GM21381 (cell line): ENCODE results near the gene DLGAP4.

Source experiments
- ATAC-seq: cut with Tn5 transposase; IDR thresholded peaks from one replicate; pipeline ENCODE4 v1.9.1; 2021; ENCODE audit warnings: mild to moderate bottlenecking, moderate library complexity; ENCODE audit not compliant: unreplicated experiment

Gene DLGAP4

DNA sequence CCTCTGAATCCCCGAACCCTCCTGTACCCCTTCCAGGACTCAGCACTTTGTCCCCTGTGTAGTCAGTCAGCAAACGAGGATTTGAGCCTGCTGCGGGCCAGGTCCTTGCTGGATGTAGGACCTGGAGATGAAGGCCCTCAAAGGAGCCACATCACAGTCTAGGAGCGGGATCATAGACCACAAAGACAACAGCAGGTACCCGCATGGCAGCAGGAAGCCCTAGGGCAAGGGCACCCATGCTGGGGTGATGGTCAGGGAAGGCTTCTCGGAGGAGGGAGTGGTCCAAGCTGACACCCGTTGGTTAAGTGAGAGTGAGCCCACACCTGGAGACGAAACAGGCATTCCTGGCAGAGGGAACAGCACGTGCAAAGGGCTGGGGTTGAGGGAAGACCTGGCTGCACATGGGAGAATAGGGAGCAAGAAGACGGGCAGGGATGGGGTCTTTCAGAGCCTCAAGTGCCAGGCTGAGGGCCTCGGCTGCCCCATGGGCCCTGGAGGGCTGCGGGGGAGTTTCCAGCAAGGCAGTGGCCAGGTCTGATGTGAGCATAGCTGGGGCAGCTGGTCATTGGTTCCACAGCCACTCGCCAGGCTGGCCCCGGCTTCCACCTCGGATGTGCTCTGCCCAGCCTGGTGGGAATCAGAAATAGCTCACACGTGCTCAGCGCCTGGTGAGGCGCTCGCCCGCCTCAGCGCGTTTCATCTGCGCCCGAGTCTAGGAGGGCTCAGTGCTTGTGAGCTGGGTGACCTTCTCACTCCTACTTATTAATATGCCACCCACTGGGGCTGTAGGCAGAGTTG lies 15.0 kb downstream of the DLGAP4 start:
- no peak for ATAC-seq

DNA sequence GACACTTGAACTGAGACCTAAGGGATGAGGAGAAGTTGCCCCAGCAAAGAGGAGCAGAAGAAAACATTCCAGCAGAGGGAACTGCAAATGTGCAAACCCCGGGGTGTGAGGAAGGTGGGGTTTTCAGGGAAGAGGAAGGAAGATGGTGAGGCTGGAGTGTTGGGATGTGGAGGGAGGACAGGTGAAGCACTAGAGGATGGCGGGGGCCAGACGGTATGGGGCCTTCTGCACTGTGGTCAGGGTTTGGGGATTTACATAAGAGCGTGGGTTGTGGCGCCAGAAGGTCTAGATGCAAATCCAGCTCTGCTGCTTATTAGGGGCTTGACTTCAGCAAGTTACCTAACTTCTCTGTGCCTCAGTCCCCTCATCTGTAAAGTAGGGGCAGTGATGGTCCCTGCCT lies 16.0 kb downstream of the DLGAP4 start:
- ATAC-seq, result no peak

DNA sequence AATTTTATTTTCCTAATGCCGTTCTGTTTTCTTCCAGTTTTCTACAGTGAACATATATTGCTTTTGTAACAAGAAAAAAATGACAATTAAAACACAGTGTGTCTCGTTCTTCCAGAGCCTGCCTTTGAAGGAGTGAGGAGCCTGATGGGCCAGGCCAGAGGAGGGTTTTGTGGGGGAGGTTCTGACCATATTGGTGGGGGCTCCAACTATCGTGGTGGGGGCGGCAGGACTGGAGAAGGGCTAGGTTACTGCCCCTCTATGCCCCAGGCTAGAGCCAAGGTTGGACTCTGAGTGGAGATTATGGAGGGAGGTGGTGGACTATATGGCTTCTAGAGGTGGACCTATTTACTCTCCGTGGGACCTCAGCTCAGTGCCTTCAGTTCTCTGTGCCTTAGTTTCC lies 24.0 kb downstream of the DLGAP4 start:
- ATAC-seq, result no peak

DNA sequence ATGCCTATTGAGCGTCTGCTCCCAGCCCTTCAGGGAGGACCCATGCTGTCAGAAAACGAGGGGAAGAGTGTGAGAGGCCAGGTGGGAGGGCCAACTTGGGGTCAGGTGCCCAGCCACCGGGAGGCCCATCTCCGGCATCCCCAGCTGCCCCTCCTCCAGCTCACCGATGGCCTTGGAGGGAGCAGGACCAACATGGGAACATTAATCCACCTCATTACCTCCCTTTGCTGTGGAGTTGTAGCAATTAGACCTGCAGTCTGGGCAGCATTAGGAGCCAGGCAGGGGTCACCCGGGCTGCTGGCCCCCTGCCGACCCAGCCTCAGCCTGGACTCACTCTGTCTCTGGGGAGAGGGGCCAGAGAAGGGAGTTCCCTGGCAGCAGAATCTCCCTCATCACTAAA lies 25.1 kb downstream of the DLGAP4 start:
- no peak for ATAC-seq

DNA sequence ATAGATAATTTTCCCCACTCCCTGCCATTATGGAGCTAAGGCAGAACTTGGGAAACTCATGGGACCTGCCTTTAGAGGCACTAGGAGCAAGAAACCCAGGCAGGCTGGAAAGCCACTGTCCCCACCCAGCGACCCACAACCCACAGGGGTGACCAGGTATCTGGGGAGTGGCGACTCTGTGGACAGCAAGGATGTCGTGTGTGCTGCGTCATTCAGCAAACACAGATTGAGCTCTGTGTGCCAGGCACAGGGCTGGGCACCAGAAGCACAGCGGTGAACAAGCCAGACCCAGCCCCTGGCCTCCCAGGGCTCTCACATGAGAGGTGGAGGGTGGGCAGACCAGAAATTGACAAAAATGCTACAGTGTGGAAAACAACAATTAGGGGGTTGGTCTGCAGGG lies 27.7 kb downstream of the DLGAP4 start:
- no peak for ATAC-seq

DNA sequence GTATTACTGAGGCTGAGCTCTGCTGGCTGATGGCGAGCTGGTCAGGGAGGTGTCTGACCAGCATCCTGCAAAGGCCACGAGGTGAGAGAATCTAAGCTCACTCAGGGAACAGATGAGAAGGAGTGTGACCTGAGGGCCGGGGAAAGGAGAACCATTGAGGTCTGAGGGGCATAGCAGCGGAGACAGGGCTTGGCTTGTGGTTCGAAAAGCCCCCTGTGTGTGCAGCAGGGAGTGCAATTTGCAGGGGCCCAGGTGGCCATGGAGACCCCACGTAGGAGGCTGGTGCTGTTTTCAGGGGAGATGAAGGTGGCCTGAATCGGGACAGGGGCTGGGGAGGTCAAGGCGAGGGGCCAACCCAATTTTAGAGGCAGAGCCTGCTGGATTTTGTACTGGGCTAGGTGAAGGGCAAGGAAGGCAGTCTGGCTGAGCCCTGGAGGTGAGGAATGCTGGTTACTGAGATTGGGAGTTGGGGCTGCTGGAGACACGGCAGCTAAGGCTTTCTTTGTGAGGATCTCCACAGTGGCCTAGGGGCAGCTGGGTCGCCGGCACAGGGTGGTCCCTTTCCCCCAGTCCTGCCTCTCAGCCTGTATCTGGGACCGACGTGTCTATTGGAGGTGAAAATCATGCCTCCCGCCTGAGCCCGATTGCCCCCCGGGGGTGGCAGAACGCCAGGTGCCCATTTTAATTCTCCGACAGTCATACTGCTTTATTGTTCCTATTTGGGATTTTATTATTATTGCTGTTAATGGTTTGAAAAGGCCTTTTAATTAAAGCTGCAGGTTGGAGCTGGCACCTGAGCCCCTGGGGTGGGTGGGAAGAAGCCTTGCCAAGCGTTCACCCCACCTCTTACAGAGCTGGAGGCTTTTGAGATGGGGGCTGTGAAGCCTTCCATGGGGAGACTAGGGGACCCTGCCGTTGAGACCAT lies 28.4 kb downstream of the DLGAP4 start:
- ATAC-seq, result no peak

DNA sequence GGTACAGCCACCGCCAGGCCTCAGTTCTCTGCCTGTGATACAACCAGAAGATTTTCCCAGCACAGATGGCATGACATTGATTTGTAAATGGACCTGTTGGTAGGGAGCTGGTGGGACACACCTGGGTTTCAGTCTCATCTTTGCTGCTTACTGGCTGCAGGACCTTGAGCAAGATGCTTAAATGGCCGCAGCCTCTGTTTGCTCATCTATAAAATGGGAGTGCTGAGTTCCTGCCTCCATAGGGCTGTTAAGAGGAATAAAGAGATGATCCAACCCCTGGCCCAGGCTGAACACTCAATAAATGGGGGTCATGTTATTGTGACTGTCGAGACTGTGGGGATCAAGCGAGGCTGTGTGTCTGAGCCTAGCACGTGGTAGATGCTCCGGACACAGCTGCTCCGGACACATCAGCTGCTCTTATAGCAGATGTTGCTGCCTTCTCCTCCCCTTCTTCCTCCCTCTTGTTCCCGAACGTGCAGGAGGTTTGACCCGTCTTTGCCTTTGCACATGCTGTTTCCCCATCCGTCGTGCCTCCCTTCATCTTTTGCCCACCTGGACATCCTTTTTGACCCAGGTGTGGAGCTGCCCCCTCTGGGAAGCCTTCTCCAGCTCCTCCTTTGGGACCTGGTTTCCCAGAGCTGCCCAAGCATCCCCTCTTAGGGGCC lies 29.2 kb downstream of the DLGAP4 start:
- no peak for ATAC-seq

DNA sequence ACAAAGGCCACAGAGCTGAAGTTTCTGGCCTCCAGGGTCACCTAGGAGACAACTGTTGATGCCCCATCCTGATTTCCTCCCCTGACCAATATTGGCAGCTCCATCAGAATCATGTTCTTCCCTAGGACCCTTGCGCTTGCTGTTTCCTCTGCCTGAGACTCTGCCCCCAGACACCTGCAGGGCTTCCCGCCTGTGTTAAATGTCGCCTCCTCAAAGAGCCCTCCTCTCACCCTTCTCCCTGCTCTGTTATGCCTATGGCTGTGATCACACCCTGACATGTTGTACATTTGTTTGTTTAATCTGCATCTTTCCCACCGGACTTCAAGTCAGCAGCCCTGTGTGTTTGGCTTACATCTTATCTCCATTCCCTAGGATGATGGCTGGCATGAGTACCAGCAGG lies 30.1 kb downstream of the DLGAP4 start:
- ATAC-seq, result no peak

DNA sequence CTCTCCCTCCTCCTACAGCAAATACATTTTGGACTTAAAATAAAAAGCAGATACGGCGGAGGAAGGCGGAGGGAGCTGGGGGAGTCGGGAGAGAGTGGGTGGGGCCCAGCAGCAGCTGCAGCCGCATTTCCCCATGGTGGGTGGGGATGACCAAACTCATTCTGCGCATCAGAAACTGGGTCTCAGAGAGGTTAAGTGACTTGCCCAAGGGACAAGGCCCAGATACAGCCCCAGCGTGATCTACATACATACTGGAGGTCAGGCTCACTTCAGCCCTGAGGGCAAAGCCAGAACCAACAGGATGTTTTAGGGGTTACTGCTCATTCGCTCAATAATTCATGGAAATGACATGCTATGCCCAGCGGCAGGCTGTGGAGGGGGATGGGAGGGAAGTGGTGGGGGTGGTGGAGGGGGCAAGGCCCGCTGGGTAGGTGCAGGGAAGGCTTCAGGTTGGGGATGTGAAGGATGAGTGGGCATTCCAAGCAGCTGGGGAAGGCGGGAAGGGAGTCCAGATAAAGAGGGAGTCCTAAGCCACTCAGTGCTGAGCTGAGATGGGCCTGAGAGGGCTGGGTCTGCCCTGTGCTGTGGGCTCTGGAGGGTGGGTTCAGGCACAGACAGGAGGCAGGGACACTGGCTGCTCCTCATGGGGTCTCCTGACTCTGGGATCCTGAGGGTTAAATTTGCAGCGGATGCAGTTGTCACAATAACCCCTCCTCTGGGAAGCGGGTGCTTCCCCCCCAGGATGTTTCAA lies 31.0 kb downstream of the DLGAP4 start:
- no peak for ATAC-seq

DNA sequence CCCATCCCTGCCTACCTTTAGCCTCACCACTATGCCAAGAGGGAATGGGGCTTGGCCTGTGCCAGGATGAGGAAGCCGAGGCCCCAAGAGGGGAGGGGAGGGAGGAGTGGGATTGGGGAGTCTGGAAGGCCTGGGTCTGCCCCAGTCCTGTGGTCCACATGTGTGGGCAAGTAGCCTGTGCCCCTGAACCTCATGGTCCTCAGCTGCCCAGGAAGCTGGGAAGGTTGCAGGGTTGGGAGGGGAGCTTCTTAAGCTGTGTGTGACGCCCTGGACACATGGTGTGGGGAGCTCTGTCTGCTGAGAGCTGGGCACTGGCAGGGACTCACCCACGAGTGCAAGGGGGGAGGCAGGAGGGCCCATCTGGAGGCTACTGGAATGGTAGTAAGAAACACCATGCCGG lies 31.7 kb downstream of the DLGAP4 start:
- ATAC-seq, result no peak

DNA sequence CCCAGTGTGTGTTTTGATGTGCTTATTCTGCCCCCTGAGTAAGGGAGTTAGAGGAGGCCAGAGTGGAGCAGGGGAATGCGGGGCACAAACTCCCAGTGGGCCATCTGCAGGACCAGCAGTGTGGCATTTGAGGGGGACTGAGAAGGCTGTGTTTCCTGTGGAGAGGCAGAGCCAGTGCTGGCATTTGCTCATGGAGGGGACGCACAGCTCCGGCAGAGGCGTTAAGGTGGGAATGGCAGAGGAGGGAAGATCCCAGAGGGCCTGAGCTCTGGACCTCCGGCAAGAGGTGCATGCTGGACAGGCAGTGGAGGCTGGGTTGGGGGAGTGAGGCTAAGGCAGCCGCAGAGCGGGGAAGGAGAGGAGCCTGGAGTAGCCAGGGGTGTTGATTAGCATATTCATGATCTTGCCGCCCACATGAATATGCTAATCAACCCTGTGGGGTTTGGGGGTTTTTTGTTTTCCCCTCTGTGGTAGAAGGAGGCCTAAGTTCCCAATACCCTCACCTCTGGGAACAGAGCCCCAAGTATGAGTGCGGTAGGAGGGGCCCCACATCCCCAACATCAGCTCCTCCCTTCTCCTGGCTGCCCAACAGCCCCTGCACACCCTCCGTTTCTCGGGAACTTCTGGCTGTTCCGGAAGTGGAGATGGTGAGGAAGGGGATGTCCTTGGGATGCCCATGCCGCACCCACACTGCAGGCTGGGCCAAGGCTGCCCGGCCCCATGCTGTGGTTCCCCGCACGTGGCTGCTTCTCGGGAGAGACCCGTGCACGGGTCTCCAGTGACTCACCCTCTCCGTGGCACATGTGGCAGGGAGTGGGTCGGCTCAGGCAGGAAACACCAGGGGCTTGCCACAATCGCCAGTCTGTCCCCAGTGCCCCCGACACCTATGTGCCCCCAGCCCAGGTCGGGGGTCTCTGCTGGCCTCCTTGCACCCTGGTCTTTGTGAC lies 33.8 kb downstream of the DLGAP4 start:
- ATAC-seq, result no peak

DNA sequence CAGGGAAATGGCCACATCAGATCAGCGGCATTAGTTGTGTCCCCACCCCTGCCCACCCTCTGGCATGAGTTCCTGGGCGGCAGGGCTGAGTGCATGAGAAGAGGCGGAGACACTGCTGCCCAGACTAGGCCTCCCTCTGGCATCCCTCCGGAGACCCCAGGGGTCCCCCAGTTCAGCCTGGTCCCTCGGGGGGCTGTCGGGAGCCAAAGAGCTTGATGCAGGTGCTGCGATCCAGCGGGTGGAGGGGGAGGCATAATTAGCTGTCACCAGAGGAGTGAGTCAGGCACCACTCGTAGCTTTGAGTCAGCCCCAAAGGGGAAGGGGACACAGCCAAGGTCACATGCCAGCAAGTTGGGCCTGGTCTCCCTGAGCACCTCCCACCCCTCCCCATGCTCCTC lies 34.5 kb downstream of the DLGAP4 start:
- ATAC-seq, result no peak

DNA sequence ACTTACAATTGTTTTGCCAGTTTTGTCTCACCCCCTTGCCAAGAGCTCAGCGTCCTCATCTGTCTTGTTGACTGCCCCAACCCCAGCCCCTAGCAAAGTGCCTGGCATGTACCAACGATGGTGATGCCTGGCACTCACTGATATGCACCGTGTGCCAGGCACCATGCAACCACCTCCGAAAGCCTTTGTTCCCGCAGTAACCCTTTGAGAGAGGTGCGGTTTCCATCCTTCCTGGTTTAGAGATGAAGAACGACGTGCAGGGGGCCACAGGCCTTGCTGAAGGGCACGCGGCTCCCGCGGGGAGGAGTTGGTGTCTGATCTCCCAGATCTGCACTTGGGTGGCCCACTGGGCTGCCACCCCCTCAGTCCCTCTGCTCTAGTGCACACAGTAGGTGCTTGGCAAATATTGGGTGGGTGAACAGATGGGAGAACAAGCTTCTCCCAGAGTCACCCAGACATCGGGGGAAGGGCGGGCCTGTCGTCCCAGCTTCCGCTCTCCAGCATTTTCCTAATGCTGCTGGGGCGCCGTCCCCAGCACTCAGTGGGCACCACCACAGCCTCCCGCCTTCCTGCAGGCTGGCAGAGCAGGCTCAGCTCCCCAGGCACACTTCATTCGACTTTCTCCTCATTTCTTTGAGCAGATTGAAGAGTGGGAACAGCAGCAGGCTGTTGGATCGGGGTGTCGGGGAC lies 35.3 kb downstream of the DLGAP4 start:
- ATAC-seq, result no peak

DNA sequence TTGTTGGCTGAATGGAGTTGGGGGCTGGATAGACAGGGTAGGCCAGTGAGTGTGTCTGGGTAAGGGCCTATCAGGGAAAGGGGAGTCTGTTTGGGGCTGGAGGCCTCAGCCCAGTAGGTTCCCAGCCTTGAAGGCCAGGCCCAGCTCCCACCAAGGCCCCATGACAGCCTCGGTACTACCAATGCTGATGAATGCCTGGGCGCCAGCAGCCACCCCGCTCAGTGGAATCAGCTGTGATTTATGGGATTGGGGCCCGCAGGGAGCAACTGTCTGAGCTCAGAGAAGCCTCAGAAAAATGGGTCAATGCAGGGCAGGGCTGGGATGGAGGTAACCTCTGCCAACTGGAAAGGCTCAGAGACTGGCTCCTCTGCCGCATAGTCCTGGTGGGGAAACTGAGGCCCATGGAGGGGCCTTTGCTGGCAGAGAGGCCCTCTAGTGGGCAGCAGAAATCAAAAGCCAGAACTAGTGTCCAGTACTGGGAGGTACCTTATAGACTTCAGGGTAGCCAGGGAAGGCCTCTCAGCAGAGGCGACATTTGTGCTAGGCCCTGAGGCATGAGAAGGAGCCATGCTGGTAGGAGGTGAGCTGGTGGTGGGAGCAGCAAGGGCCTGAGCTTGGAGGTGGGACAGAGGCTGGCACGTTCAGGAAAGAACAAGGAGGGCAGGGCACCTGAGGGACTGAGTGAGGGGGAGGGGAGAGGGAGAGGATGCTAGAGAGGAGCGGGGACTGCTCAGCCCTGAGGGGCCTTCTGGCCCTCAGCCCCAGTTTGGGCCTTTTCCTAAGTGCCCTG lies 36.4 kb downstream of the DLGAP4 start:
- ATAC-seq, result no peak

DNA sequence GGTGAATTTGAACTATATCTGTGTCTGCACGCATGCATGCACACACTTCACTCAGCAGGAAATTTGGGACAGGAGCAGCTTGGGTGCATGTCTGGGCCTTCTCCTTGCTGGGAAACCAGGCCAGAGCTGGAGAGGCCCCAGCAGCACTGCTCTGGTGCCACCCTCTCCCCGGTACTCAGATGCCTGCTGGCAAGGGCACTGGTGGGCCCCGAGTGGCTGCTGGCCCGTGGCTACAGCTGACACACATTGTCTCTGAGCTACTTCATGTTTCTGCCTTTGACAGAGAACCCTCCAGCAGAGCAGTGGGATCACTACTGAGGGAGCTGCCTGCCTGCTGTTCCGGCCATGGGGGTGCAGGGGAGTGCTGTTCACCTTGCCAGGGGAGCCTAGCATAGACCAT lies 37.5 kb downstream of the DLGAP4 start:
- no peak for ATAC-seq

DNA sequence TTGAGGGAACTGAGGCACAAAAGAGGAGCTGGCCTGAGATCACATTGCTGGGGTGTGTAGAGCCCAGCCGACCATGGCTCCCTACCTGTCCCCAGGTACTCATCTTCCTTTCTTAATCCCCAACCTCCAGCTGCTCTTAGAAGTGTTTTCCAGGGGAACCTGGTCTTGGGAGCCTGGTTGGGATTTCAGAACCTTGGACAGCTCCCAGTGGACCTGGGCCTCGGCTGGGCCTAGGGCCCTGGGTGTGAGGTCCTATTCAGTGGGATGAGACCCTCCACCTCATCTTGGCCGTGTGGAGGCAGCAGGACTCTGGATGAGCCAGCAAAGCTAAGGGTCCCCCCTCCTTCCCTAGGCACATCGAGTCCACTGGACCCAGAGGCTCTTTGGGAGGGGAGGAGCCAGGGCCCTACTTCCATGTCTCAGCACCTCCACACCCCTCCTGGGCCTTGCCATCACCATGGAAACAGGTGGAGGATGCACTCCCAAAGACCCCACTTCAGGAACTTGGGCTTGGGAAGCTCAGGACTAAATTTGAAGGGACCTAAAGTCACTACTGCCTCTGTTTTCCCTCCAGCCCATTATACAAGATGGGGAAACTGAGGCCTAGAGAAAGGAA lies 38.5 kb downstream of the DLGAP4 start:
- ATAC-seq, result no peak

DNA sequence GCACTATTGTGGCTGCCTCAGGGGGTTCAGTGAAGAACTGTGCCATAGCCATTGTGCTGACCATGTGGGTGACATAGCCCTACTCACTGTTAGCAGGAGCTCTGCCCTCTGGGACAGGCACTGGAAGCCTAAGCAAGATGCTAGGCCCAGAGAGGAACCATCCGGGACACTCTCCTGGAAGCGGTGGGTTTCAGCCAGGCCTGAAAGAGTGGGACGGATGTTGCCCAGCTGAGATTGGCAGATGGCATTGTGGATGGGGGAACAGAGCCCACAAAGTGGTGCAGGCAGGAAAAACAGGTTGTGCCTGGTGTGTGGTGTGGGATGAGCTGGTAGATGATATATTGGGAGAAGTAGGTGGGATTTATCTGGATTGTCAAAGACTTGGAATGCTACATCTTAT lies 40.1 kb downstream of the DLGAP4 start:
- no peak for ATAC-seq
